H9 (cell line): Measurements from ENCODE around the gene SPATA2. TPM values are rescaled to one million over a fixed set of nuclear protein-coding genes. Genes with fewer than 3 reads are reported as not detected.

Experiments used
- DNase-seq: peaks from one replicate; pipeline ENCODE4 v3.0.0-alpha.2; 2017
- H2AFZ ChIP-seq: one replicate; pipeline ENCODE4 v1.6.1; 2013; ENCODE audit warnings: mild to moderate bottlenecking, low read length, control low read depth, moderate library complexity
- H2AK5ac ChIP-seq: 2 replicates; pipeline ENCODE4 v1.6.1; 2013; ENCODE audit warnings: low read length, control low read depth, mixed read lengths; ENCODE audit not compliant: insufficient read length
- H2BK120ac ChIP-seq: one replicate; pipeline ENCODE4 v1.6.1; 2013; ENCODE audit warnings: low read depth, mild to moderate bottlenecking, low read length, control low read depth, inconsistent platforms; ENCODE audit not compliant: poor library complexity, severe bottlenecking
- H2BK12ac ChIP-seq: 2 replicates; pipeline ENCODE4 v1.6.1; 2013; ENCODE audit warnings: low read length, control low read depth, mixed read lengths, low read depth; ENCODE audit not compliant: insufficient read length
- H2BK15ac ChIP-seq: 2 replicates; pipeline ENCODE4 v1.6.1; 2013; ENCODE audit warnings: low read depth, low read length, control low read depth
- H2BK20ac ChIP-seq: one replicate; pipeline ENCODE4 v1.6.1; 2013; ENCODE audit warnings: low read depth, mild to moderate bottlenecking, low read length, control low read depth, inconsistent platforms; ENCODE audit not compliant: poor library complexity, severe bottlenecking
- H2BK5ac ChIP-seq: 2 replicates; pipeline ENCODE4 v1.6.1; 2013; ENCODE audit warnings: low read length, control low read depth, mixed read lengths; ENCODE audit not compliant: insufficient read length
- H3K14ac ChIP-seq: 2 replicates; pipeline ENCODE4 v1.6.1; 2013; ENCODE audit warnings: low read length, control low read depth; ENCODE audit not compliant: insufficient read depth
- H3K18ac ChIP-seq: 2 replicates; pipeline ENCODE4 v1.6.1; 2013; ENCODE audit warnings: low read depth, mild to moderate bottlenecking, mixed read lengths, low read length, control low read depth; ENCODE audit not compliant: insufficient read length
- H3K23ac ChIP-seq: 2 replicates; pipeline ENCODE4 v1.6.1; 2013; ENCODE audit warnings: low read length, control low read depth, mixed read lengths, low read depth; ENCODE audit not compliant: insufficient read length
- H3K23me2 ChIP-seq: 2 replicates; pipeline ENCODE4 v1.6.1; 2013; ENCODE audit warnings: low read depth, mild to moderate bottlenecking, mixed read lengths, low read length, control low read depth; ENCODE audit not compliant: insufficient read length, poor library complexity, severe bottlenecking
- H3K27ac ChIP-seq: 2 replicates; pipeline ENCODE4 v1.5.1; 2013; ENCODE audit warnings: low read length, control low read depth, mixed read lengths, low read depth; ENCODE audit not compliant: insufficient read length
- H3K27me3 ChIP-seq: 2 replicates; pipeline ENCODE4 v1.6.1; 2013; ENCODE audit warnings: low read length, control low read depth, inconsistent platforms; ENCODE audit not compliant: insufficient read depth
- H3K4ac ChIP-seq: 2 replicates; pipeline ENCODE4 v1.6.1; 2013; ENCODE audit warnings: low read depth, mild to moderate bottlenecking, control low read depth, inconsistent platforms, low read length, moderate library complexity
- H3K4me1 ChIP-seq: 2 replicates; pipeline ENCODE4 v1.6.1; 2013; ENCODE audit warnings: low read length, control low read depth, inconsistent platforms; ENCODE audit not compliant: insufficient read depth
- H3K4me2 ChIP-seq: 2 replicates; pipeline ENCODE4 v1.6.1; 2013; ENCODE audit warnings: low read length, control low read depth, mixed read lengths; ENCODE audit not compliant: insufficient read length, insufficient read depth
- H3K56ac ChIP-seq: 2 replicates; pipeline ENCODE4 v1.6.1; 2013; ENCODE audit warnings: low read depth, mild to moderate bottlenecking, mixed read lengths, low read length, control low read depth; ENCODE audit not compliant: insufficient read length
- H3K79me1 ChIP-seq: 2 replicates; pipeline ENCODE4 v1.6.1; 2013; ENCODE audit warnings: low read depth, mild to moderate bottlenecking, moderate library complexity, low read length, control low read depth, inconsistent platforms; ENCODE audit not compliant: insufficient read depth, poor library complexity, severe bottlenecking
- H3K79me2 ChIP-seq: 2 replicates; pipeline ENCODE4 v1.6.1; 2013; ENCODE audit warnings: low read length, control low read depth, inconsistent platforms; ENCODE audit not compliant: insufficient read depth
- H3K9ac ChIP-seq: 2 replicates; pipeline ENCODE4 v1.6.1; 2013; ENCODE audit warnings: low read length, control low read depth, mixed read lengths; ENCODE audit not compliant: insufficient read length; ENCODE audit errors: extremely low read depth
- H3K9me3 ChIP-seq: one replicate; pipeline ENCODE4 v1.6.1; 2013; ENCODE audit warnings: low read depth, low read length, inconsistent platforms; ENCODE audit not compliant: control insufficient read depth
- H3T11ph ChIP-seq: one replicate; pipeline ENCODE4 v1.6.1; 2013; ENCODE audit warnings: mild to moderate bottlenecking, low read length, control low read depth, inconsistent platforms
- H4K20me1 ChIP-seq: one replicate; pipeline ENCODE4 v1.6.1; 2013; ENCODE audit not compliant: control insufficient read depth, insufficient read length, insufficient read depth
- H4K5ac ChIP-seq: 2 replicates; pipeline ENCODE4 v1.6.1; 2013; ENCODE audit warnings: low read depth, mild to moderate bottlenecking, mixed read lengths, low read length, control low read depth; ENCODE audit not compliant: insufficient read length
- H4K8ac ChIP-seq: replicated peaks from 2 replicates; pipeline ENCODE4 v1.6.1; 2013; ENCODE audit warnings: low read length, control low read depth, mixed read lengths, low read depth; ENCODE audit not compliant: insufficient read length
- H4K91ac ChIP-seq: 2 replicates; pipeline ENCODE4 v1.6.1; 2013; ENCODE audit warnings: low read depth, mild to moderate bottlenecking, moderate library complexity, mixed read lengths, low read length, control low read depth; ENCODE audit not compliant: insufficient read length
- H3K27ac Mint-ChIP-seq, 3 experiments: 2 replicates in 2 of 3; 3 replicates in 1 of 3; pipeline ENCODE4 v1.8.0; 2020 to 2021; ENCODE audit warnings: mixed read lengths in 3 of 3, mild to moderate bottlenecking in 1 of 3, moderate library complexity in 1 of 3
- H3K27me3 Mint-ChIP-seq: 2 replicates; pipeline ENCODE4 v1.8.0; 2021; ENCODE audit warnings: low read depth, mild to moderate bottlenecking, moderate library complexity, mixed read lengths
- H3K36me3 Mint-ChIP-seq, 3 experiments: 2 replicates in 2 of 3; 3 replicates in 1 of 3; pipeline ENCODE4 v1.8.0; 2020 to 2021; ENCODE audit warnings: low read depth in 3 of 3, mixed read lengths in 3 of 3; ENCODE audit not compliant: insufficient read depth in 1 of 3
- H3K4me1 Mint-ChIP-seq, 2 experiments: 2 replicates each; pipeline ENCODE4 v1.8.0; 2020; ENCODE audit warnings: mixed read lengths in 2 of 2
- H3K4me3 Mint-ChIP-seq, 2 experiments: 2 replicates in 1 of 2; 3 replicates in 1 of 2; pipeline ENCODE4 v1.8.0; 2020 to 2021; ENCODE audit warnings: mild to moderate bottlenecking in 2 of 2, mixed read lengths in 2 of 2, moderate library complexity in 1 of 2
- H3K9me3 Mint-ChIP-seq, 2 experiments: 2 replicates in 1 of 2; 3 replicates in 1 of 2; pipeline ENCODE4 v1.8.0; 2020; ENCODE audit warnings: mild to moderate bottlenecking in 2 of 2, mixed read lengths in 2 of 2, moderate library complexity in 1 of 2
- WGBS: extraction: QIAGEN DNeasy Blood & Tissue Kit; methylation state at CpG from one replicate; pipeline ENCODE4 v1.1.7; 2013; ENCODE audit warnings: missing lambda C conversion rate, low lambda C conversion rate, mixed read lengths; ENCODE audit not compliant: insufficient read length; ENCODE audit errors: extremely low coverage; 5-methylcytosine and 5-hydroxymethylcytosine counted together
- total RNA-seq: library from RNA; stranded (reverse); gene quantifications from 2 replicates; pipeline ENCODE4 v1.2.1, GENCODE V29; 2021
- TF ChIP-seq, protein P1 (sequence below): fragments of 200-600 bp; sonication (generic); conservative IDR thresholded peaks from 3 replicates; pipeline ENCODE4 v1.8.0; 2021; ENCODE audit warnings: antibody characterized with exemption, mild to moderate bottlenecking

Gene SPATA2
- total RNA-seq, 1 experiment from 2014 or later: 9.6 TPM

DNA sequence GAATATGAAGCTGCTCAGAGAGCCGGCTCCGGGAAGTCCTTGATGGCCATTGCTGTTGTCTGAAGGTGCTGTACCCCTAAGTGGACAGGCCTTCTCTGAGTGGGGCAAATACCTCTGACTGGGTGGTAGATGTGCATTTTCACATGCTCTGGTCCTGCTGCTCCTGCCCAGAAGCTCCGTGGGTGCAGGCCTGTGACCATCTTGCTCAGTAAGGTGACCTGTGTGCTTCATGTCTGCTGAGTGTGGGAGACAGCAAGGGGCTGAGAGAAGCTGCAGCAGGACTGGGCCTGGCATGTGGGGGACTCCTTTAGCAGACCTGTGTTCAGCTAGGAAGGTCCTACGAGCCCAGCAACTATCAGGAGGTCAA is 5.0 kb downstream of the SPATA2 start:
- H2BK5ac ChIP-seq: no peak overlapping the region
- H2BK15ac ChIP-seq: no peak overlapping the region
- no peak overlapping the region for H3T11ph ChIP-seq
- peaks cover 9% of the 10 kb centered on the region for H3K79me1 ChIP-seq
- Mint-ChIP-seq H3K9me3 (no peaks in the 10 kb centered on the region; a peak in 1 of 5 replicates), H3K27ac (peak overlapping the region in 2 of 3 experiments; percentile 20 to 55; a peak in 2 of 7 replicates), H3K4me1 (peaks cover 9 to 13% of the 10 kb centered on the region in 2 experiments), H3K4me3 (no peak overlapping the region), H3K36me3 (peaks cover 9 to 26% (median 25%) of the 10 kb centered on the region in 3 experiments), H3K27me3 (no peaks in the 10 kb centered on the region)
- no peak overlapping the region for H2BK120ac ChIP-seq
- peaks cover 2% of the 10 kb centered on the region; the same call in 1 of the 2 replicates for H3K4me1 ChIP-seq
- no peak overlapping the region for H3K9ac ChIP-seq
- H3K4me2 ChIP-seq: no peak overlapping the region
- H3K27me3 ChIP-seq: no peaks in the 10 kb centered on the region
- DNase-seq: no peak
- TF ChIP-seq, protein P1, sequence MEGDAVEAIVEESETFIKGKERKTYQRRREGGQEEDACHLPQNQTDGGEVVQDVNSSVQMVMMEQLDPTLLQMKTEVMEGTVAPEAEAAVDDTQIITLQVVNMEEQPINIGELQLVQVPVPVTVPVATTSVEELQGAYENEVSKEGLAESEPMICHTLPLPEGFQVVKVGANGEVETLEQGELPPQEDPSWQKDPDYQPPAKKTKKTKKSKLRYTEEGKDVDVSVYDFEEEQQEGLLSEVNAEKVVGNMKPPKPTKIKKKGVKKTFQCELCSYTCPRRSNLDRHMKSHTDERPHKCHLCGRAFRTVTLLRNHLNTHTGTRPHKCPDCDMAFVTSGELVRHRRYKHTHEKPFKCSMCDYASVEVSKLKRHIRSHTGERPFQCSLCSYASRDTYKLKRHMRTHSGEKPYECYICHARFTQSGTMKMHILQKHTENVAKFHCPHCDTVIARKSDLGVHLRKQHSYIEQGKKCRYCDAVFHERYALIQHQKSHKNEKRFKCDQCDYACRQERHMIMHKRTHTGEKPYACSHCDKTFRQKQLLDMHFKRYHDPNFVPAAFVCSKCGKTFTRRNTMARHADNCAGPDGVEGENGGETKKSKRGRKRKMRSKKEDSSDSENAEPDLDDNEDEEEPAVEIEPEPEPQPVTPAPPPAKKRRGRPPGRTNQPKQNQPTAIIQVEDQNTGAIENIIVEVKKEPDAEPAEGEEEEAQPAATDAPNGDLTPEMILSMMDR: no peak
- no peak overlapping the region for H3K18ac ChIP-seq
- H2AK5ac ChIP-seq: no peak overlapping the region
- no CpG with 5 or more reads among the region's 4 CpGs for WGBS
- H3K79me2 ChIP-seq: peaks cover 18% of the 10 kb centered on the region; the same call in 1 of the 2 replicates
- H4K8ac ChIP-seq: no peak overlapping the region
- H4K91ac ChIP-seq: no peak overlapping the region
- no peak overlapping the region for H2AFZ ChIP-seq
- no peak overlapping the region for H2BK12ac ChIP-seq
- H2BK20ac ChIP-seq: no peak overlapping the region
- H3K23me2 ChIP-seq: peaks cover 6% of the 10 kb centered on the region
- H3K4ac ChIP-seq: no peak overlapping the region
- H4K20me1 ChIP-seq: no peaks in the 10 kb centered on the region
- H3K23ac ChIP-seq: no peak overlapping the region
- no peaks in the 10 kb centered on the region for H3K9me3 ChIP-seq
- no peak overlapping the region for H4K5ac ChIP-seq
- no peak overlapping the region for H3K14ac ChIP-seq
- no peak overlapping the region for H3K56ac ChIP-seq
- no peak overlapping the region for H3K27ac ChIP-seq
